ENCODE data around the gene NDOR1.
A peak's percentile ranks its signal among the peaks of the same experiment; 100 is the strongest.
"Not testable (repeated sequence)": the region's sequence is repeated elsewhere in the genome, so short reads cannot be mapped to it uniquely, and the experiment has no call there.

NDOR1 gene

GRCh38 chr9:137233143-137233980 is 27.9 kb downstream of the NDOR1 start:
- no peak for DNase-seq

- DNase-seq: no peak
These were observed 28.7 kb downstream of the NDOR1 start for GRCh38 chr9:137234055-137234697.

GRCh38 chr9:137234758-137235423 is 29.4 kb downstream of the NDOR1 start:
- DNase-seq: no peak

DNA sequence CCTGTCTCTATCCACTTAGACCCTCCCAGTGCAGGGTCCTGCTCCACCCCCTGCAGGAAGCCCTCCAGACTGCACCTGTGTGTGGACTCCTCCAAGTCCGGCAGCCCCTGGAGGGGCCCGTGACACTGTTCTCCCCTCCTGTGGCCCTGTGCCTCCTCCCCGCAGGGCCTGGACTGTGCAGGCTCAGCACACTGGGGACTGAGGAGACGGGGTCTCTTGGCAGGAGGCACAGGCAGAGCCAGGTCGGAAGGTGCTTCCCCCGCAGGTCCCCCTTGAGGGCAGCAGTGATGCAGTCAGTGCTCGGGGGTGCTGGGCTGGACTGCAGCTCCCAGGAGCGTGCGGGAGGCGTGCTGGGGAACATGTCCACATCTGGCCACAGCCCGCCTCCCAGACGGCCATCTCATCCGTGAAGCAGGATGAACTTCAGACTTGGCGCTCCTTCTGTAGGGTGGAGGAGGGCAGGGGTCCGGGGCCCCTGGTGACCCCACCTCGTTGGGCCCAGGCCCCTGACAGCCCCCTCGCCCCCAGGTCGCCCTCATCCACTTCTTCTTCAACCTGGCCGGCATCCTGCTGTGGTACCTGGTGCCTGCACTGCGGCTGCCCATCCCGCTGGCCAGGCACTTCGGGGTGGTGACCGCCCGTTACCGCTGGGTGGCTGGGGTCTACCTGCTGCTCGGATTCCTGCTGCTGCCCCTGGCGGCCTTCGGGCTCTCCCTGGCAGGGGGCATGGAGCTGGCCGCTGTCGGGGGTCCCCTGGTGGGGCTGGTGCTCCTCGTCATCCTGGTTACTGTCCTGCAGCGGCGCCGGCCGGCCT is 30.1 kb downstream of the NDOR1 start:
- no peak for DNase-seq

- peak; percentile 92 for DNase-seq
These were observed 30.9 kb downstream of the NDOR1 start for GRCh38 chr9:137236238-137236935.

GRCh38 chr9:137236936-137237421 is 31.5 kb downstream of the NDOR1 start:
- no peak for DNase-seq

DNA sequence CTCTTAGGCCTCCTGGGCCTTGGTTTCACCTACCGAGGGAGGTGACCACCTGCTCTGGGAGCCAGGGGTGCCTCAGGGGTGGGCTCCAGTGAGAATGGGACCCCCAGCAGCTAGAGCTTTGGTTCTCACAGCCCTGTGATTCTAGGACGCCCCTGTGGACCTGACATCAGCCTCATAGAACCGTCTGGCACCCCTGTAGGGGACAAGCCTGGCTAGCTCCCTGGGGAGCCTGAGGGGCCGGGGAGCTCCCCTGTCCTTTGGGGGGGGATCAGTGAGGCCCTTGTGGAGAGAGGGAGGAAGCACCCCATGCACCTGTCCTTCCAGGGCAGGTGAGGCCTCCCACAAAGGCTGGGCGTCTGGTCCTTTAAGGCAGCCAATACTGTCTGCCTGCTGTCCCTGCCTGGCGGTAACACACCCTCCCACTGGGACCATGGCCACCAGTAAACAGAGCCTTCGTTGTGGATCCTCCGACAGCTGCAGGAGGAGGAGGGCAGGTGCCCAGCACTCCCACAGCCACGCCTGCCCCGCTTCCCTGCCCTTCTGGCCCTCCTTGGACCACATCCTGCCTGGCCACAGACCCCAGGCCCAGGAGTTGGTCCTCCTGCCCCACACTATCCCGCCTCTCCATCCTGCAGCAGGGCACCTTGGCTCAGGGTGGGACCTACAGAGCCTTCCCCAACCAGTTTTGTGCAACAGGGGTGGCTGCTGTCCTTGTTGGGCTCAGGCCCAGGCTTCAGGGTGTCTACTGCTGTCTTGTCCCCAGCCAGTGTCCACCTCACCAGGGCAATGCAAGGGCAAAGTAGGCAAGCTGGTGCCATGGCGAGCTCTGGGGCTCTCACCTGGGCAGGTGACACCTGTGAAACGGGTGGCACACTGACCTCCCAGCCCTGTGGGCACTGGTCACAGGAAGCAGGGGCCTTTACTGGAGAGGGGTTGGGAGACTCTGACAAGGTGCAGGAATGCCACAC is 32.5 kb downstream of the NDOR1 start:
- no peak for DNase-seq

DNA sequence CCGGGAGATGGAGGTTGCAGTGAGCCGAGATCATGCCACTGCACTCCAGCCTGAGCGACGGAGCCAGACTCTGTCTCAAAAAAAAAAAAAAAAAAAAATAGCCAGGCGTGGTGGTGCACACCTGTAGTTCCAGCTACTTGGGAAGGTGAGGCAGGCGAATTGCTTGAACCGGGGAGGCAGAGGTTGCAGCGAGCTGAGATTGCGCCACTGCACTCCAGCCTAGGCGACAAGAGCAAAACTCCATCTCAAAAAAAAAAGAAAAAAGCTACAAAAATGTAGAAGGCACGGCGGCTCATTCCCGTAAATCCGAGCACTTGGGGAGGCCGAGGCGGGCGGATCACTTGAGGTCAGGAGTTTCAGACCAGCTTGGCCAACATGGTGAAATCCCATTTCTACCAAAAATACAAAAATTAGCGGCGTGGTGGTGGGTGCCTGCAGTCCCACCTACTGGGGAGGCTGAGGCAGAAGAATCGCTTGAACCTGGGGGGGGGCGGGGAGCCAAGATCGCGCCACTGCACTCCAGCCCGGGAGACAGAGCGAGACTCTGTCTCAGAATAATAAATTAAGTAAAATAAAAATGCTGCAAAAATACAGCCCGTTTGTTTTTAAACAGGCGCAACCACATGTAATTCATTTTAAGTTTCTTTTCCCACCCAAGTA is 34.2 kb downstream of the NDOR1 start:
- DNase-seq: not testable (repeated sequence)

- DNase-seq: peak; percentile 78
These were observed 34.9 kb downstream of the NDOR1 start for GRCh38 chr9:137240318-137240840.

DNA sequence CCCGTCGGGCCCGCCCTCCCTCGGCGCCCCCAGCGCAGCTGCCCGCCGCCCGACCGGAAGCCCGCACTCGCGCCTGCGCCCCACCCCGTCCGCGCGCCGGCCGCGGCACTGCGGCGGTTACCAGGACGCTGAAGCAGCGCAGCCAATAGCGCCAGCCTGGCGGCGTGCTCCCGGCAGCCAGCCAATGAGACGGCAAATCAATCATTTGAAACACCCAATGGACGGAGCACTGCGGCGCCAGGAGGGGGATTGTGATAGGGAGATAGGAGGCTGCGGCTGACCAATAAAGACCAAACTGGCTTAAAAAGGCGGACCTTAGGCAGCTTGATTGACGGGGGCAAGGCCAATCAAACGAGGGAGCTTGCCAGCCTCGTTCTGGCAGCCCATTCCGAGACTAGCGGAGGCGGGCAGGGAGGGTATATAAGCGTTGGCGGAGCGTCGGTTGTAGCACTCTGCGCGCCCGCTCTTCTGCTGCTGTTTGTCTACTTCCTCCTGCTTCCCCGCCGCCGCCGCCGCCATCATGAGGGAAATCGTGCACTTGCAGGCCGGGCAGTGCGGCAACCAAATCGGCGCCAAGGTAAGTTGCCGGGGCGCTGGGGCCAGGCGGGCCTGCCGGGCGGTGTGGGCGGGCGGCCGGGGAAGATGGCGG is 35.5 kb downstream of the NDOR1 start, which contains the start of gene TUBB4B:
Gene TUBB4B, plus strand, starts transcription at position 447 of the 649 bp plus-strand sequence. Its CDS starts 74 bp downstream, at position 521.
- peak; percentile 99 for DNase-seq

DNA sequence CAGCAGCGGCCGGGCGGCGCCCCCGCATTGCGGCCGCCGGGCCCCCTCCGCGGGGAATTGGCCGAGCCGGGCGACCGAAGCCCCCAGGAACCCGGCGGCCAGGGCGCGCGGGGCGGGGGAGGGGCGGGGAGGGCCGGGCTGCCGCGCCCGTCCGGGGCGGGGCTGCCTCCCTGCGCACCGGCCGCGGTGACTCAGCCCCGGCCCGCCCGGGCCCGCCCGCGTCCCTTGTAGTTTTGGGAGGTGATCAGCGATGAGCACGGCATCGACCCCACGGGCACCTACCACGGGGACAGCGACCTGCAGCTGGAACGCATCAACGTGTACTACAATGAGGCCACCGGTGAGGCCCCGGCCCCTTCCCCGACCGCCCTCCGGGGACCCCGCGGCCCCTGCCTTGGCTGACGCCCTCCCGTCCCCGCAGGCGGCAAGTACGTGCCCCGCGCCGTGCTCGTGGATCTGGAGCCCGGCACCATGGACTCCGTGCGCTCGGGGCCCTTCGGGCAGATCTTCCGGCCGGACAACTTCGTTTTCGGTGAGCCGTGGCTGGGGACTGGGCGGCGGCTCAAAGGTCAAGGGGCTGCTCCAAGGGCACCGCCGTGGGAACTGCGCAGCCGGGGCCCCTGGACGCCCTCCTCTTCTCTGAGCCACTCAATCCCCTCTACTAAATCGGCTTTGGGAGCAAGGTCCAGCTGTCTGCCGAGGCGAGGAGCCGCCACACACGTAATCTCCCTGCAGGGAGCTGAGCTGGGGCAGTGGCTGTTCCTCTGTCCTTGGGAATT is 36.2 kb downstream of the NDOR1 start:
- peak; percentile 70 for DNase-seq

GRCh38 chr9:137242269-137243203 is 37.0 kb downstream of the NDOR1 start:
- DNase-seq: no peak

- DNase-seq: not testable (repeated sequence)
These were observed 37.7 kb downstream of the NDOR1 start for GRCh38 chr9:137243266-137243625.

DNA sequence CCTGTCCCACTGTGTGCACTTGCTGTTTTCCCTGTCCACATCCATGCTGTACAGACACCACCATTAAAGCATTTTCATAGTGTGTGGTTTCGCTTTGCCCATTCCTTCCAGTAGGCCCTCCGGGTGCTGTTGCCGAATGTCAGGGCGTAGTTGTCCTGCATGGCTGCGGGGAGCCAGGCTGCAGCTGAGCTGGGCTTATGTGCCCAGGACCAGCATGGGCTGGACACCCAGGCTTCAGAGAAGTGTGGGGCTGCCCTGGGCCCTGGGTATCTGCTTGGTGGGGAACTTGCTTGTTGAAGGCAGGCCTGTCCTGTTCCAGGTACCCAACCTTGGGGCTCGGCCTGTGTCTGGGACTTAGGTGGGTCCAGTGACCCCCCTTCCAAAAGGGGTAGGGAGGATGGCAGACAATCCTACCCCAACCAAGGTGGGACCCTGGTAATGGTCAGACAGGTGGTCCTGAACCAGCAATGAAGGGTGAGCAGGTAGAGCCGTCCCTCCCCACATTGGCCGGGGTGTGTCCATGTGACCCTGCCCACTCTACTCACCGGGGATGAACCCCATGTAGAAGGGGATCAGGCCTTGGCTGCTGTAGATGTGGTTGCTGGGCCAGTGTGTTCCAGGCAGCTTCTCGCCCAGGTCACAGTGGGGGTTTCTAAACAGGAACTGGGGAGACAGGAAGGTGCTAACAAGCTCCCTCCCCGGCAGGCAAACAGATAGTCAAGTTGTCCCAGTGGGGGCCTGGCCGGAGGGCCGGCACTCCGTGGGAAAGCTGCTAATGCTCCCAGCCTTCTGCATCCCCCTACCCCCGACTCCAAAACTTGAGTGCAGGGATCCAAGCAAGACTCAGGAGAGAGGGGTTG is 38.4 kb downstream of the NDOR1 start:
- no peak for DNase-seq

GRCh38 chr9:137244486-137245449 is 39.3 kb downstream of the NDOR1 start:
- no peak for DNase-seq
